Left lung (tissue), 10 donors: ENCODE data around the gene MACROD2. TPM values are rescaled to one million over a fixed set of nuclear protein-coding genes. Genes with fewer than 3 reads are reported as not detected.

Source experiments
- ATAC-seq: fragments of 200-7000 bp; cut with Tn5 transposase; one replicate; pipeline ENCODE4 v1.9.1; 2020; ENCODE audit warnings: moderate library complexity
- DNase-seq, 4 donors: peaks; one replicate each; pipeline ENCODE4 v3.0.0-alpha.2; 2013 to 2020
- H3K27ac ChIP-seq, 2 donors: fragments of 200-600 bp; sonication (generic) in 1 of 2; one replicate each; pipeline versions ENCODE4 v1.5.0 to v1.8.0; 2020 to 2021
- H3K27me3 ChIP-seq, 2 donors: fragments of 200-600 bp; sonication (generic) in 1 of 2; one replicate each; pipeline versions ENCODE4 v1.5.0 to v1.8.0; 2020 to 2021
- H3K36me3 ChIP-seq, 2 donors: fragments of 200-600 bp; sonication (generic) in 1 of 2; one replicate each; pipeline versions ENCODE4 v1.5.0 to v1.8.0; 2020 to 2021
- H3K4me1 ChIP-seq, 2 donors: fragments of 200-600 bp; one replicate each; pipeline ENCODE4 v1.8.0; 2021
- H3K4me3 ChIP-seq, 2 donors: fragments of 200-600 bp; sonication (generic) in 1 of 2; one replicate each; pipeline versions ENCODE4 v1.5.0 to v1.8.0; 2020 to 2021; ENCODE audit warnings: mild to moderate bottlenecking in 1 of 2
- H3K9me3 ChIP-seq, 2 donors: fragments of 200-600 bp; sonication (generic) in 1 of 2; one replicate each; pipeline versions ENCODE4 v1.5.0 to v1.8.0; 2020 to 2021
- CTCF ChIP-seq, 2 donors: fragments of 200-600 bp; sonication (generic) in 1 of 2; IDR thresholded peaks; one replicate each; pipeline versions ENCODE4 v1.5.0 to v1.8.0; 2021; ENCODE audit warnings: antibody characterized with exemption in 2 of 2
- intact Hi-C, 2 donors: fragments of 100-400 bp; cut with DNase I; formaldehyde crosslinking; loops; one replicate each; pipeline versions ENCODE4 v1.11.2 to v1.14.2; 2022
- polyA plus RNA-seq, 6 donors: library from polyadenylated mRNA; unstranded; fragments of 120-200 nt; gene quantifications; one replicate each; pipeline ENCODE4 v1.2.1, GENCODE V29; 2013; ENCODE audit not compliant: insufficient read length in 6 of 6
- total RNA-seq, 2 donors: library from RNA; stranded (reverse); fragmentation: NEBNext Ultra II Directional; extraction: Animal tissue kit (Norgen Biotek cat#: 25700); gene quantifications; one replicate each; pipeline ENCODE4 v1.2.1, GENCODE V29; 2021
- donor health status: DM: no; HTN: yes; CAD: no.
- donor health status: DM: no; HTN: no; CAD: no.

MACROD2 gene
- total and polyA plus RNA-seq, 8 donors: 6.1 to 23.6 (median 8.9) TPM

GRCh38 chr20:15578113-15578512 is 1582.8 kb downstream of the MACROD2 start:
- no peaks in the 10 kb centered on the region for H3K36me3 ChIP-seq
- TF ChIP-seq CTCF (IDR thresholded peaks at IDR 0.05): no peak
- H3K9me3 ChIP-seq: no peaks in the 10 kb centered on the region
- H3K4me1 ChIP-seq: no peaks in the 10 kb centered on the region
- no peak for DNase-seq
- no peaks in the 10 kb centered on the region for H3K27me3 ChIP-seq
- intact Hi-C loops: no loop called here
- no peak overlapping the region for H3K27ac ChIP-seq
- ATAC-seq: no peak
- H3K4me3 ChIP-seq: no peak overlapping the region

- no peak for DNase-seq
These were observed 1584.4 kb downstream of the MACROD2 start for GRCh38 chr20:15579688-15580087.

DNA sequence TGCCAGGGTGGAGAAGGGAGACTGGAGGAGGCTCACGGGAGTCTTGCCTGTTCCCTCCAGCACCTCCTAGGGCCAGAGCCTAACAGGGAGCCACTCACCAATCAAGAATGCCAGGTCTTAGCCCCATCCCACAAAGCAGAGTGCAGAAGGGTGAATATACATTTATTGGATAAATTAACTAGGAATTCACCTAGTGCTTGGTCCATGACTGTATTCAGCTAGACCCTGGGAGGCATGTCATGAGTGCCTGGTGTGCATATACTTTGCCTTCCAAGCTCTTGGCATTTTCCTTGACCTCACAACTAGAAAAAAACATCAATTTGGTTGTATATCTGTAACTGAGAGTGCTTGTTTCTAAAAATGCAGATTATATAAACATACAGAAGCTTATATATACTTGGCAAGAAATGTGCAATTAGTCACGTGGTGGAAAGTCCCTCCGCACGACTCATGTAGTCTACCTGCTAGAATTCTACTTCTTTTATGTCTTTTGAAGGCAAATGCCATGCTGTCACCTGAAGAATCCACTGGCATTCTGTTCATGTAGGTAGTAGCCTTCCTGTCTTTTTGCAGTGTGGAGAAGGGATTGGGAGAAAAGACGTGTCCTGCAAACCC is 1586.9 kb downstream of the MACROD2 start:
- Histone ChIP-seq H3K4me3 (no peak overlapping the region), H3K36me3 (no peaks in the 10 kb centered on the region), H3K27me3 (no peaks in the 10 kb centered on the region), H3K27ac (no peak overlapping the region), H3K9me3 (no peaks in the 10 kb centered on the region), H3K4me1 (no peaks in the 10 kb centered on the region)
- no peak for ATAC-seq
- intact Hi-C loops: no loop called here
- no peak for TF ChIP-seq CTCF (IDR thresholded peaks at IDR 0.05)
- no peak for DNase-seq

More at GRCh38 chr20:15579688-15580087, 1584.4 kb downstream of the MACROD2 start:
- no peak for TF ChIP-seq CTCF (IDR thresholded peaks at IDR 0.05)
- Histone ChIP-seq H3K4me1 (no peaks in the 10 kb centered on the region), H3K4me3 (no peak overlapping the region), H3K36me3 (no peaks in the 10 kb centered on the region), H3K27ac (no peak overlapping the region), H3K27me3 (no peaks in the 10 kb centered on the region), H3K9me3 (no peaks in the 10 kb centered on the region)
- ATAC-seq: no peak
- intact Hi-C loops: no loop called here

- H3K27ac ChIP-seq: no peak overlapping the region
- DNase-seq (no peak), ATAC-seq (no peak)
- no peak overlapping the region for H3K4me3 ChIP-seq
- intact Hi-C loops: no loop called here
- H3K4me1 ChIP-seq: no peaks in the 10 kb centered on the region
- peaks cover 0 to 6% of the 10 kb centered on the region in 2 donors for H3K9me3 ChIP-seq
- H3K36me3 ChIP-seq: no peaks in the 10 kb centered on the region
- H3K27me3 ChIP-seq: no peaks in the 10 kb centered on the region
- TF ChIP-seq CTCF (IDR thresholded peaks at IDR 0.05): no peak
These were observed 1589.2 kb downstream of the MACROD2 start for GRCh38 chr20:15584507-15584906.

DNA sequence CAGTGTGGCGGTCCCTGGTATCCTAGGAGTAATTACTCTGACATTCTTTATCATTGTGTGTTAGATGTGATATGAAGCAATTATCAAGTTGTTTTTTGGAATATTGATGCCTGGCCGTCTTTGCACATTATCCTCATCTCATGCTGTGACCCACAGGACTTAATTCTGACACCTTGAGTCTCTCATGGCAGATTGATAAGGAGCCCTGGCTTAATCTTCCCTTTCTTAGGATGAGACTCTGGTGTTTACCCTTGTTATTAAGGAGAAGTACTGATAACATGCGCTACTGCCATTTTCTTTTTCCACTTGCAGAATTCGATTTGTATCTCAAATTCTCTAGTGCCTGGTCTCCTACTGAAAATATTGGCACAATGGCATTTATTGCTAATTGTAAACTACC is 1597.8 kb downstream of the MACROD2 start:
- intact Hi-C loops: no loop called here
- DNase-seq (no peak), ATAC-seq (no peak)
- Histone ChIP-seq H3K27me3 (no peaks in the 10 kb centered on the region), H3K4me1 (no peaks in the 10 kb centered on the region), H3K36me3 (no peaks in the 10 kb centered on the region), H3K4me3 (no peak overlapping the region), H3K27ac (no peak overlapping the region), H3K9me3 (peaks cover 0 to 4% of the 10 kb centered on the region in 2 donors)
- TF ChIP-seq CTCF (IDR thresholded peaks at IDR 0.05): no peak
